Measurements from ENCODE around the gene PCED1B. TPM values are rescaled to one million over a fixed set of nuclear protein-coding genes. Genes with fewer than 3 reads are reported as not detected.
"Not testable (repeated sequence)": the region's sequence is repeated elsewhere in the genome, so short reads cannot be mapped to it uniquely, and the experiment has no call there.

Gene PCED1B
- total and polyA plus RNA-seq, 9 donors: 0.22 to 0.94 (median 0.53) TPM

GRCh38 chr12:47214771-47215170 is 135.3 kb downstream of the PCED1B start:
- H3K4me1 ChIP-seq (ENCODE audit: control insufficient read depth, insufficient read depth, low read length): no peaks in the 10 kb centered on the region
- DNase-seq: no peak
- H3K27ac ChIP-seq (ENCODE audit: low read length): no peak overlapping the region
- no peaks in the 10 kb centered on the region for H3K27me3 ChIP-seq (ENCODE audit: control insufficient read depth, insufficient read depth, low read length)
- H3K36me3 ChIP-seq (ENCODE audit: control insufficient read depth, insufficient read depth, low read length): no peaks in the 10 kb centered on the region
- WGBS (ENCODE audit: insufficient coverage): 100% methylated on average over 2 of the region's 7 CpGs
- H3K9me3 ChIP-seq (replicated peaks; ENCODE audit: control insufficient read depth, low read depth, low read length): no peaks in the 10 kb centered on the region
- H3K4me3 ChIP-seq (ENCODE audit: low read length): no peak overlapping the region

GRCh38 chr12:47216150-47216677 is 136.8 kb downstream of the PCED1B start:
- Histone ChIP-seq H3K4me3 (ENCODE audit: low read length) (no peak overlapping the region), H3K9me3 (replicated peaks; ENCODE audit: control insufficient read depth, low read depth, low read length) (no peaks in the 10 kb centered on the region), H3K36me3 (ENCODE audit: control insufficient read depth, insufficient read depth, low read length) (no peaks in the 10 kb centered on the region), H3K4me1 (ENCODE audit: control insufficient read depth, insufficient read depth, low read length) (no peaks in the 10 kb centered on the region), H3K27ac (ENCODE audit: low read length) (no peak overlapping the region), H3K27me3 (ENCODE audit: control insufficient read depth, insufficient read depth, low read length) (no peaks in the 10 kb centered on the region)
- 79% methylated on average over 5 of the region's 8 CpGs for WGBS (ENCODE audit: insufficient coverage)
- peak; percentile 76 for DNase-seq

- not testable (repeated sequence) for H3K27me3 ChIP-seq (ENCODE audit: control insufficient read depth, insufficient read depth, low read length); H3K9me3 ChIP-seq (replicated peaks; ENCODE audit: control insufficient read depth, low read depth, low read length); H3K4me1 ChIP-seq (ENCODE audit: control insufficient read depth, insufficient read depth, low read length); DNase-seq; H3K36me3 ChIP-seq (ENCODE audit: control insufficient read depth, insufficient read depth, low read length); H3K27ac ChIP-seq (ENCODE audit: low read length); H3K4me3 ChIP-seq (ENCODE audit: low read length)
- no CpG with 5 or more reads among the region's 8 CpGs for WGBS (ENCODE audit: insufficient coverage)
These were observed 138.1 kb downstream of the PCED1B start for GRCh38 chr12:47217595-47217869.

GRCh38 chr12:47218191-47218654 is 138.8 kb downstream of the PCED1B start:
- H3K4me1 ChIP-seq (ENCODE audit: control insufficient read depth, insufficient read depth, low read length): no peaks in the 10 kb centered on the region
- H3K27ac ChIP-seq (ENCODE audit: low read length): no peak overlapping the region
- DNase-seq: no peak
- no peak overlapping the region for H3K4me3 ChIP-seq (ENCODE audit: low read length)
- H3K36me3 ChIP-seq (ENCODE audit: control insufficient read depth, insufficient read depth, low read length): no peaks in the 10 kb centered on the region
- H3K27me3 ChIP-seq (ENCODE audit: control insufficient read depth, insufficient read depth, low read length): no peaks in the 10 kb centered on the region
- WGBS (ENCODE audit: insufficient coverage): 92% methylated on average over 4 of the region's 8 CpGs
- H3K9me3 ChIP-seq (replicated peaks; ENCODE audit: control insufficient read depth, low read depth, low read length): no peaks in the 10 kb centered on the region

GRCh38 chr12:47219243-47219642 is 139.8 kb downstream of the PCED1B start:
- Histone ChIP-seq H3K27ac (ENCODE audit: low read length) (no peak overlapping the region), H3K36me3 (ENCODE audit: control insufficient read depth, insufficient read depth, low read length) (no peaks in the 10 kb centered on the region), H3K4me1 (ENCODE audit: control insufficient read depth, insufficient read depth, low read length) (peaks cover 4% of the 10 kb centered on the region), H3K27me3 (ENCODE audit: control insufficient read depth, insufficient read depth, low read length) (no peaks in the 10 kb centered on the region), H3K9me3 (replicated peaks; ENCODE audit: control insufficient read depth, low read depth, low read length) (no peaks in the 10 kb centered on the region), H3K4me3 (ENCODE audit: low read length) (no peak overlapping the region)
- no peak for DNase-seq
- WGBS (ENCODE audit: insufficient coverage): no CpG with 5 or more reads among the region's 3 CpGs

- DNase-seq: no peak
- H3K27me3 ChIP-seq (ENCODE audit: control insufficient read depth, insufficient read depth, low read length): no peaks in the 10 kb centered on the region
- WGBS (ENCODE audit: insufficient coverage): 83% methylated on average over 1 of the region's 2 CpGs
- peaks cover 6% of the 10 kb centered on the region for H3K4me1 ChIP-seq (ENCODE audit: control insufficient read depth, insufficient read depth, low read length)
- no peak overlapping the region for H3K4me3 ChIP-seq (ENCODE audit: low read length)
- no peaks in the 10 kb centered on the region for H3K9me3 ChIP-seq (replicated peaks; ENCODE audit: control insufficient read depth, low read depth, low read length)
- no peaks in the 10 kb centered on the region for H3K36me3 ChIP-seq (ENCODE audit: control insufficient read depth, insufficient read depth, low read length)
- H3K27ac ChIP-seq (ENCODE audit: low read length): no peak overlapping the region
These were observed 142.0 kb downstream of the PCED1B start for GRCh38 chr12:47221256-47222023.

- Histone ChIP-seq H3K27me3 (ENCODE audit: control insufficient read depth, insufficient read depth, low read length) (no peaks in the 10 kb centered on the region), H3K36me3 (ENCODE audit: control insufficient read depth, insufficient read depth, low read length) (no peaks in the 10 kb centered on the region), H3K27ac (ENCODE audit: low read length) (no peak overlapping the region), H3K9me3 (replicated peaks; ENCODE audit: control insufficient read depth, low read depth, low read length) (no peaks in the 10 kb centered on the region), H3K4me3 (ENCODE audit: low read length) (no peak overlapping the region), H3K4me1 (ENCODE audit: control insufficient read depth, insufficient read depth, low read length) (peaks cover 6% of the 10 kb centered on the region)
- DNase-seq: no peak
- WGBS (ENCODE audit: insufficient coverage): 33% methylated on average over 1 of the region's 3 CpGs
These were observed 143.2 kb downstream of the PCED1B start for GRCh38 chr12:47222520-47223030.

GRCh38 chr12:47223031-47223847 is 143.8 kb downstream of the PCED1B start:
- H3K4me3 ChIP-seq (ENCODE audit: low read length): no peak overlapping the region
- no peaks in the 10 kb centered on the region for H3K27me3 ChIP-seq (ENCODE audit: control insufficient read depth, insufficient read depth, low read length)
- 33% methylated on average over 3 of the region's 7 CpGs for WGBS (ENCODE audit: insufficient coverage)
- H3K36me3 ChIP-seq (ENCODE audit: control insufficient read depth, insufficient read depth, low read length): no peaks in the 10 kb centered on the region
- no peak overlapping the region for H3K27ac ChIP-seq (ENCODE audit: low read length)
- no peak for DNase-seq
- no peaks in the 10 kb centered on the region for H3K9me3 ChIP-seq (replicated peaks; ENCODE audit: control insufficient read depth, low read depth, low read length)
- peaks cover 6% of the 10 kb centered on the region for H3K4me1 ChIP-seq (ENCODE audit: control insufficient read depth, insufficient read depth, low read length)

GRCh38 chr12:47223848-47224213 is 144.4 kb downstream of the PCED1B start:
- DNase-seq: peak; percentile 33
- Histone ChIP-seq H3K4me3 (ENCODE audit: low read length) (no peak overlapping the region), H3K9me3 (replicated peaks; ENCODE audit: control insufficient read depth, low read depth, low read length) (no peaks in the 10 kb centered on the region), H3K27ac (ENCODE audit: low read length) (no peak overlapping the region), H3K27me3 (ENCODE audit: control insufficient read depth, insufficient read depth, low read length) (no peaks in the 10 kb centered on the region), H3K36me3 (ENCODE audit: control insufficient read depth, insufficient read depth, low read length) (no peaks in the 10 kb centered on the region), H3K4me1 (ENCODE audit: control insufficient read depth, insufficient read depth, low read length) (peaks cover 6% of the 10 kb centered on the region)
- WGBS (ENCODE audit: insufficient coverage): no CpG with 5 or more reads among the region's 4 CpGs

GRCh38 chr12:47224563-47225133 is 145.2 kb downstream of the PCED1B start:
- Histone ChIP-seq H3K4me1 (ENCODE audit: control insufficient read depth, insufficient read depth, low read length) (peaks cover 6% of the 10 kb centered on the region), H3K4me3 (ENCODE audit: low read length) (no peak overlapping the region)

More at GRCh38 chr12:47224563-47225133, 145.2 kb downstream of the PCED1B start:
- DNase-seq: no peak
- no peaks in the 10 kb centered on the region for H3K27me3 ChIP-seq (ENCODE audit: control insufficient read depth, insufficient read depth, low read length)
- H3K36me3 ChIP-seq (ENCODE audit: control insufficient read depth, insufficient read depth, low read length): no peaks in the 10 kb centered on the region
- no peaks in the 10 kb centered on the region for H3K9me3 ChIP-seq (replicated peaks; ENCODE audit: control insufficient read depth, low read depth, low read length)
- no peak overlapping the region for H3K27ac ChIP-seq (ENCODE audit: low read length)
- 75% methylated on average over 11 of the region's 17 CpGs for WGBS (ENCODE audit: insufficient coverage)
